Ovary (tissue), 9 donors: ENCODE results near the gene MCM3AP. TPM values are rescaled to one million over a fixed set of nuclear protein-coding genes. Genes with fewer than 3 reads are reported as not detected.

Experiments used
- DNase-seq, 5 donors: peaks; one replicate each; pipeline ENCODE4 v3.0.0-alpha.2; 2019 to 2020
- H3K27ac ChIP-seq, 2 donors: fragments of 200-600 bp; one replicate each; pipeline versions ENCODE4 v1.5.1 to v1.8.0; 2019 to 2022
- H3K27me3 ChIP-seq: fragments of 200-600 bp; one replicate; pipeline ENCODE4 v1.8.0; 2022
- H3K36me3 ChIP-seq: fragments of 200-600 bp; sonication (generic); one replicate; pipeline ENCODE4 v1.5.1; 2019
- H3K4me1 ChIP-seq: one replicate; pipeline ENCODE4 v1.8.1; 2013; ENCODE audit warnings: mild to moderate bottlenecking, moderate library complexity; ENCODE audit not compliant: insufficient read depth
- H3K4me3 ChIP-seq: fragments of 200-600 bp; sonication (generic); one replicate; pipeline ENCODE4 v1.5.1; 2017
- H3K9me3 ChIP-seq, 2 donors: fragments of 200-600 bp in 1 of 2; sonication (generic) in 1 of 2; one replicate each; pipeline versions ENCODE4 v1.5.1 to v1.8.1; 2013 to 2019; ENCODE audit warnings: mild to moderate bottlenecking in 1 of 2, moderate library complexity in 1 of 2
- EP300 ChIP-seq: sonication (generic); formaldehyde crosslinking; IDR thresholded peaks from one replicate; pipeline ENCODE4 v1.6.1; 2017; ENCODE audit warnings: antibody characterized with exemption
- POLR2A ChIP-seq: fragments of 450-650 bp; IDR thresholded peaks from one replicate; pipeline ENCODE4 v1.6.1; 2017; ENCODE audit warnings: antibody characterized with exemption, mild to moderate bottlenecking, moderate library complexity
- whole genome bisulfite sequencing, 3 donors: extraction: QIAGEN DNeasy Blood & Tissue Kit in 1 of 3; methylation state at CpG; one replicate each; pipeline versions ENCODE4 v1.1.5 to v1.1.7; 2013 to 2017; 5-methylcytosine and 5-hydroxymethylcytosine counted together
- intact Hi-C, 4 donors: fragments of 100-400 bp; cut with DNase I; formaldehyde crosslinking; loops; one replicate each; pipeline versions ENCODE4 v1.11.0 to v1.15.1; 2022 to 2023
- polyA plus RNA-seq, 2 donors: library from polyadenylated mRNA; stranded (reverse); fragments of 200-250 nt in 1 of 2; fragments of 350-450 nt in 1 of 2; fragmentation: Illumina TruSeq in 1 of 2; extraction: RNeasy Lipid Tissue Mini Kit (QIAGEN cat#74804) in 1 of 2; gene quantifications; one replicate each; pipeline ENCODE4 v1.2.3, GENCODE V29; 2013 to 2014
- total RNA-seq, 7 donors: library from RNA; depleted of rRNA in 2 of 7; stranded (reverse); fragments of >200 nt in 2 of 7; fragmentation: NEBNext Ultra II Directional in 3 of 7; extraction: Animal tissue kit (Norgen Biotek cat#: 25700) in 3 of 7; gene quantifications; one replicate each; pipeline versions ENCODE4 v1.1.0 to v1.2.4, GENCODE V29; 2016 to 2023
- TF ChIP-seq, protein P1 (sequence below), 3 donors: fragments of 450-650 bp in 2 of 3; fragments of 200-600 bp in 1 of 3; IDR thresholded peaks; one replicate each; pipeline versions ENCODE4 v1.5.1 to v1.8.0; 2016 to 2022; ENCODE audit warnings: antibody characterized with exemption in 3 of 3, mild to moderate bottlenecking in 1 of 3
- donor health status: DM: no; HTN: no; CAD: no; lungs with moderate emphysema.
- donor health status: DM: no; HTN: no; CAD: no.
- donor health status: Bipolar disorder and iron deficiency.
- donor health status: DM: yes; HTN: yes; CAD: no.
- donor health status: DM: no; HTN: no; CAD: no.
- donor health status: DM: yes; HTN: yes; CAD: no.

MCM3AP gene
- total and polyA plus RNA-seq, 9 donors = 35.9 to 89.3 (median 70.3) TPM

DNA sequence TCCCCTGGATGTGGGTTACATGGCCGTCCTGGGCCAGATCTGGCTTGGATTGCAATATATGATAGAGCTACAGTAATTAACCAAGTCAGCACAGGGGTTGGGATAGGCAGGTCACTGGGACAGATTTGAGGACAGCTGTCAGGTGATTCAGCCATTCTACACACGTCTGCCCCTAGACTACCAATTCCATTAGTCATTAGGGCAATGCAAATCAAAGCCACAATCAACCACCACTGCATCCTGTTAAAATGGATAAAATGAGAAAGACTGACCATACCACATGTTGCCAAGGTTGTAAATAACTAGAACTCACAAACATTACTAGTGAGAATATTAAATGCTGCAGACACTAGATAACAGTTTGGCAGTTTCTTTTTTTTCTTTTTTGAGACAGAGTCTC lies 22.2 kb upstream of the MCM3AP start:
- Histone ChIP-seq H3K27ac (no peak overlapping the region), H3K27me3 (no peaks in the 10 kb centered on the region), H3K4me3 (no peak overlapping the region), H3K9me3 (no peaks in the 10 kb centered on the region), H3K4me1 (no peaks in the 10 kb centered on the region), H3K36me3 (no peaks in the 10 kb centered on the region)
- no peak for DNase-seq
- intact Hi-C loops = no loop called here
- TF ChIP-seq, protein P1, sequence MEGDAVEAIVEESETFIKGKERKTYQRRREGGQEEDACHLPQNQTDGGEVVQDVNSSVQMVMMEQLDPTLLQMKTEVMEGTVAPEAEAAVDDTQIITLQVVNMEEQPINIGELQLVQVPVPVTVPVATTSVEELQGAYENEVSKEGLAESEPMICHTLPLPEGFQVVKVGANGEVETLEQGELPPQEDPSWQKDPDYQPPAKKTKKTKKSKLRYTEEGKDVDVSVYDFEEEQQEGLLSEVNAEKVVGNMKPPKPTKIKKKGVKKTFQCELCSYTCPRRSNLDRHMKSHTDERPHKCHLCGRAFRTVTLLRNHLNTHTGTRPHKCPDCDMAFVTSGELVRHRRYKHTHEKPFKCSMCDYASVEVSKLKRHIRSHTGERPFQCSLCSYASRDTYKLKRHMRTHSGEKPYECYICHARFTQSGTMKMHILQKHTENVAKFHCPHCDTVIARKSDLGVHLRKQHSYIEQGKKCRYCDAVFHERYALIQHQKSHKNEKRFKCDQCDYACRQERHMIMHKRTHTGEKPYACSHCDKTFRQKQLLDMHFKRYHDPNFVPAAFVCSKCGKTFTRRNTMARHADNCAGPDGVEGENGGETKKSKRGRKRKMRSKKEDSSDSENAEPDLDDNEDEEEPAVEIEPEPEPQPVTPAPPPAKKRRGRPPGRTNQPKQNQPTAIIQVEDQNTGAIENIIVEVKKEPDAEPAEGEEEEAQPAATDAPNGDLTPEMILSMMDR (IDR thresholded peaks at IDR 0.05) = no peak
- TF ChIP-seq EP300 (no peak), POLR2A (no peak)
- WGBS, 3 donors = 75 to 85% (median 82%) methylated on average over 2 of the region's 2 CpGs

DNA sequence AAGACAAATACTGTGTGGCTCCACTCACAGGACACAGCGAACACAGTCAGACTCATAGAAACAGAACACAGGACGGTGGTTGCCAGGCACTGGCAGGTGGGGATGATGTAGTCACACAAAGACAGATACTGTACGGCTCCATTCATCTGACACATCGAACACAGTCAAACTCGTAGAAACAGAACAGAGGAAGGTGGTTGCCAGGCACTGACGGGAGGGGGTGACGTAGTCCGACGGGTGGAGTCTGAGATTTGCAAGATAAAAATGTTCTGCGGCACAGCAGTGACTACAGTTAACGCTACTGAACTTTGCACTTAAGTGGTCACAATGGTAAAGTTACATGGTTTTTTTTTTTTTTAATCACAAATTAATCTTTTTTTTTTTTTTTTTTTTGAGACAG lies 19.5 kb upstream of the MCM3AP start:
- Histone ChIP-seq H3K27ac (no peak overlapping the region), H3K36me3 (no peaks in the 10 kb centered on the region), H3K27me3 (no peaks in the 10 kb centered on the region), H3K4me3 (no peak overlapping the region), H3K9me3 (no peaks in the 10 kb centered on the region), H3K4me1 (no peaks in the 10 kb centered on the region)
- intact Hi-C loops = no loop called here
- DNase-seq = no peak
- TF ChIP-seq, protein P1 (IDR thresholded peaks at IDR 0.05) = no peak
- TF ChIP-seq EP300 = no peak
- no peak for TF ChIP-seq POLR2A
- 95 to 98% (median 96%) methylated on average over 11 of the region's 11 CpGs for WGBS, 3 donors

DNA sequence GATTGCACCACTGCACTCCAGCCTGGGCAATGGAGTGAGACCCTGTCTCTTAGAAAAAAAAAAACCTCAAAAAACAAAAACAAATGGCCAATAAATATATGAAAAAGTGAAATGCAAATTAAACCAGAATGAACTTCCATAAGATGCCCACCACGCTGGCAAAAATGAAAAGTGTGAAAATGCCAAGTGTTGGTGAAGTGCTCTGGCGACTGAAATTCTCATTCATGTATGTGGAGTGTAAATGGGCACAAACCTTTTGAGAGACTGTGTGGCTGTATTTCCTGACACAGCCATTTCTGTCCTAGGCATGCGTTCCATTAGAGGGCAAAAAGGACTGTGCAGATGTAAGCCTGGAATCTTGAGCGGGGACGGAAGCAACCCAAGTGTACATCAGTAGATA lies 19.0 kb upstream of the MCM3AP start:
- no peak for DNase-seq
- H3K36me3 ChIP-seq = no peaks in the 10 kb centered on the region
- H3K27me3 ChIP-seq = no peaks in the 10 kb centered on the region
- H3K4me1 ChIP-seq = no peaks in the 10 kb centered on the region
- no peak overlapping the region for H3K27ac ChIP-seq
- 86 to 97% (median 95%) methylated on average over 5 of the region's 5 CpGs for WGBS, 3 donors
- H3K4me3 ChIP-seq = no peak overlapping the region
- intact Hi-C loops = no loop called here
- no peak for TF ChIP-seq EP300
- TF ChIP-seq, protein P1 (IDR thresholded peaks at IDR 0.05) = no peak
- no peak for TF ChIP-seq POLR2A
- no peaks in the 10 kb centered on the region for H3K9me3 ChIP-seq

DNA sequence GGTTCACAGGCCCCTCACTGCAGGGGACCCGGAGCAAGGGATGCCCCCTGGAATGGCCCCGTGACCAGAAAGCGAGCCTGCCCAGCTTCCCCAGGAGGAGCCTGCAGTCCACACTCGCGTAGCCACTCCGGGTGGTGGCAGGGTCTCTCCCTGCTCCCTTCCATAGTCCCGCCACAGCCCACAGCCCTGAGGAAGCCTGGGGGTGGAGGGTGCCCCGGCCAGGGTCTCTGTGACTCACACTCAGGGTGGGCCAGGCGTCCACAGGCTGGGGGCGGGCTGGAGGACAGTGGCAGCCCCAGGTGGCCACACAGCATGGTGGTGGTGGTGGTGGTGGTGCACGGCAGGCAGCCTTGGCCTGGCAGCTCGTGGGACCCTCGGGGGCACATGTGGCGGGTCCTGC lies 16.3 kb upstream of the MCM3AP start:
- Histone ChIP-seq H3K36me3 (no peaks in the 10 kb centered on the region), H3K27me3 (no peaks in the 10 kb centered on the region), H3K9me3 (no peaks in the 10 kb centered on the region), H3K27ac (no peak overlapping the region), H3K4me3 (no peak overlapping the region), H3K4me1 (peaks cover 4% of the 10 kb centered on the region)
- DNase-seq = no peak
- intact Hi-C loops = no loop called here
- no peak for TF ChIP-seq EP300
- no peak for TF ChIP-seq POLR2A
- TF ChIP-seq, protein P1 (IDR thresholded peaks at IDR 0.05) = no peak
- 90 to 92% (median 92%) methylated on average over 10 to 14 of the region's 14 CpGs for WGBS, 3 donors

DNA sequence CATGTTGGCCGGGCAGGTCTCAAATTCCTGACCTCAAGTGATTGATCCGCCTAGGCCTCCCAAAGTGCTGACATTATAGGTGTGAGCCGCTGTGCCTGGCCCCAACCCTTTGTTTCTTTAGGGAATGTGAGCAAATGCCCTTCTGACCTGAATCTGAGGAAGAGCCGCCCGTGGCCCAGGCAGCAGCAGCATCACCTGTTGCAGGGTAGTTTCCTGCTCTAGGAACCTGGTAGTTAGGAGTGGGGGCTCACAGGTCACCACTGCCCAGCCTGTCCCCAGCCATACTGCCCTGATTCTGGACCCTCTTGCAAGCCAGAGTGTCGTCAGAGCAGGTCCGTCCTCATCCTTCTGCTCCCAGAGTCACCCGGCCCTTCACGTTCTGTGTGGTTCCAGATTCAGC lies 13.8 kb upstream of the MCM3AP start:
- intact Hi-C loops = no loop called here
- no peak for DNase-seq
- H3K9me3 ChIP-seq = no peaks in the 10 kb centered on the region

More for the DNA sequence above, 13.8 kb upstream of the MCM3AP start:
- H3K4me3 ChIP-seq = no peak overlapping the region
- H3K36me3 ChIP-seq = no peaks in the 10 kb centered on the region
- TF ChIP-seq, protein P1 (IDR thresholded peaks at IDR 0.05) = no peak
- no peak for TF ChIP-seq EP300
- TF ChIP-seq POLR2A = no peak
- no peaks in the 10 kb centered on the region for H3K27me3 ChIP-seq
- no peak overlapping the region for H3K27ac ChIP-seq
- H3K4me1 ChIP-seq = peaks cover 8% of the 10 kb centered on the region
- 87 to 91% (median 88%) methylated on average over 9 of the region's 9 CpGs for WGBS, 3 donors
